Right cardiac atrium (tissue), 5 donors: Measurements from ENCODE around the gene RUFY2. TPM values are rescaled to one million over a fixed set of nuclear protein-coding genes. Genes with fewer than 3 reads are reported as not detected.
"Not testable (repeated sequence)": the region's sequence is repeated elsewhere in the genome, so short reads cannot be mapped to it uniquely, and the experiment has no call there.

Experiments
- ATAC-seq, 2 donors: fragments of 200-7000 bp; cut with Tn5 transposase; one replicate each; pipeline versions ENCODE4 v1.8.0 to v1.9.1; 2020; ENCODE audit warnings: moderate library complexity in 2 of 2, mild to moderate bottlenecking in 1 of 2
- DNase-seq, 3 donors: peaks; one replicate each; pipeline ENCODE4 v3.0.0-alpha.2; 2020
- H3K27ac ChIP-seq: one replicate; pipeline ENCODE4 v1.5.1; 2013; ENCODE audit warnings: mild to moderate bottlenecking, low read length, control low read depth, moderate library complexity
- H3K27me3 ChIP-seq: one replicate; pipeline ENCODE4 v1.6.1; 2013; ENCODE audit not compliant: control insufficient read depth, insufficient read depth
- H3K4me1 ChIP-seq: one replicate; pipeline ENCODE4 v1.6.1; 2013; ENCODE audit warnings: low read length; ENCODE audit not compliant: control insufficient read depth, insufficient read depth
- H3K4me3 ChIP-seq: one replicate; pipeline ENCODE4 v1.5.1; 2013; ENCODE audit warnings: low read length, control low read depth
- H3K9me3 ChIP-seq: one replicate; pipeline ENCODE4 v1.6.1; 2013; ENCODE audit warnings: low read length; ENCODE audit not compliant: control insufficient read depth
- WGBS: extraction: QIAGEN DNeasy Blood & Tissue Kit; methylation state at CpG from one replicate; pipeline ENCODE4 v1.1.7; 2013; 5-methylcytosine and 5-hydroxymethylcytosine counted together
- intact Hi-C, 4 donors: fragments of 100-400 bp; cut with DNase I; formaldehyde crosslinking; loops; one replicate each; pipeline versions ENCODE4 v1.11.0 to v1.14.0; 2022 to 2023
- polyA plus RNA-seq: library from polyadenylated mRNA; stranded (reverse); fragments of 200-250 nt; gene quantifications from one replicate; pipeline ENCODE4 v1.2.3, GENCODE V29; 2013
- total RNA-seq, 4 donors: library from RNA; stranded (reverse); fragmentation: NEBNext Ultra II Directional; extraction: Animal tissue kit (Norgen Biotek cat#: 25700); gene quantifications; one replicate each; pipeline ENCODE4 v1.2.1, GENCODE V29; 2021
- donor health status: healthy with polysubstance abuse.
- donor health status: DM: no; HTN: yes; CAD: no.
- donor health status: DM: no; HTN: no; CAD: no.
- donor health status: DM: no; HTN: yes; CAD: no; lungs with severe emphysema.
- donor health status: DM: yes; HTN: yes; CAD: no.

Gene RUFY2
- total and polyA plus RNA-seq, 5 donors = 4.6 to 11.7 (median 10.0) TPM

- 1% methylated on average over 10 of the region's 10 CpGs for WGBS
- no peak for ATAC-seq
- no peaks in the 10 kb centered on the region for H3K27me3 ChIP-seq
- intact Hi-C loops = no loop called here
- H3K9me3 ChIP-seq = no peaks in the 10 kb centered on the region
- H3K4me1 ChIP-seq = peaks cover 4% of the 10 kb centered on the region
- DNase-seq = no peak
- H3K27ac ChIP-seq = no peak overlapping the region
- H3K4me3 ChIP-seq = peak overlapping the region; percentile 95
Measured at GRCh38 chr10:68333440-68334431, 73.3 kb downstream of the RUFY2 start.

GRCh38 chr10:68333058-68333395 is 74.0 kb downstream of the RUFY2 start:
- no peaks in the 10 kb centered on the region for H3K9me3 ChIP-seq
- peak overlapping the region; percentile 96 for H3K27ac ChIP-seq
- H3K27me3 ChIP-seq = no peaks in the 10 kb centered on the region
- H3K4me3 ChIP-seq = peak overlapping the region; percentile 95
- no peak for ATAC-seq
- intact Hi-C loops = no loop called here
- under 1% methylated on average over 10 of the region's 10 CpGs for WGBS
- H3K4me1 ChIP-seq = peaks cover 4% of the 10 kb centered on the region
- DNase-seq = no peak

GRCh38 chr10:68332259-68333057 is 74.6 kb downstream of the RUFY2 start, which contains the start of gene PBLD:
Gene PBLD (minus strand): TSS chr10:68332928. CDS start chr10:68306844, 26,084 bp downstream.
- WGBS = under 1% methylated on average over 51 of the region's 51 CpGs
- Histone ChIP-seq H3K4me3 (peak within 1 kb of the TSS; percentile 95), H3K4me1 (peaks cover 2% of the 10 kb centered on the region), H3K27ac (peak within 1 kb of the TSS; percentile 96), H3K9me3 (no peaks in the 10 kb centered on the region), H3K27me3 (no peaks in the 10 kb centered on the region)
- ATAC-seq = peak; percentile 42 to 58
- peak; percentile 78 to 85 (median 83) for DNase-seq
- intact Hi-C loops = no loop called here

- DNase-seq (peak; percentile 98 to 99 (median 99)), ATAC-seq (peak; percentile 95 to 96)
- intact Hi-C loops = no loop called here
- Histone ChIP-seq H3K27ac (peak within 1 kb of the TSS; percentile 98), H3K9me3 (no peaks in the 10 kb centered on the region), H3K4me3 (peak within 1 kb of the TSS; percentile 95), H3K27me3 (no peaks in the 10 kb centered on the region), H3K4me1 (no peaks in the 10 kb centered on the region)
- under 1% methylated on average over 73 of the region's 73 CpGs for WGBS
Measured at GRCh38 chr10:68331455-68332258, 75.4 kb downstream of the RUFY2 start, which contains the start of gene HNRNPH3. Gene HNRNPH3 (plus strand): TSS chr10:68332064. CDS start chr10:68337222, 5,158 bp downstream.

GRCh38 chr10:68330852-68331454 is 76.1 kb downstream of the RUFY2 start:
- intact Hi-C loops = no loop called here
- WGBS = 16% methylated on average over 29 of the region's 29 CpGs
- Histone ChIP-seq H3K4me1 (no peaks in the 10 kb centered on the region), H3K4me3 (peak overlapping the region; percentile 65), H3K27ac (peak overlapping the region; percentile 98), H3K9me3 (no peaks in the 10 kb centered on the region), H3K27me3 (no peaks in the 10 kb centered on the region)
- ATAC-seq (peak; percentile 7), DNase-seq (peak; percentile 38 to 76 (median 66))

GRCh38 chr10:68329506-68329861 is 77.6 kb downstream of the RUFY2 start:
- no peak for ATAC-seq
- Histone ChIP-seq H3K27ac (no peak overlapping the region), H3K27me3 (no peaks in the 10 kb centered on the region), H3K4me3 (no peak overlapping the region), H3K9me3 (no peaks in the 10 kb centered on the region), H3K4me1 (no peaks in the 10 kb centered on the region)
- WGBS = 93% methylated on average over 1 of the region's 1 CpG
- no peak for DNase-seq
- intact Hi-C loops = no loop called here

- 21% methylated on average over 4 of the region's 4 CpGs for WGBS
- H3K27ac ChIP-seq = no peak overlapping the region
- no peaks in the 10 kb centered on the region for H3K27me3 ChIP-seq
- no peak overlapping the region for H3K4me3 ChIP-seq
- no peak for DNase-seq
- H3K4me1 ChIP-seq = no peaks in the 10 kb centered on the region
- no peak for ATAC-seq
- H3K9me3 ChIP-seq = no peaks in the 10 kb centered on the region
- intact Hi-C loops = no loop called here
Measured at GRCh38 chr10:68327889-68328786, 78.9 kb downstream of the RUFY2 start.

- WGBS = 94% methylated on average over 4 of the region's 4 CpGs
- H3K27ac ChIP-seq, H3K27me3 ChIP-seq, H3K4me3 ChIP-seq, ATAC-seq, H3K9me3 ChIP-seq, intact Hi-C loops, DNase-seq, H3K4me1 ChIP-seq: not testable (repeated sequence)
Measured at GRCh38 chr10:68324396-68324795, 82.7 kb downstream of the RUFY2 start.

GRCh38 chr10:68318331-68319059 is 88.6 kb downstream of the RUFY2 start:
- 78% methylated on average over 1 of the region's 1 CpG for whole genome bisulfite sequencing
- intact Hi-C loops = no loop called here
- H3K27me3 ChIP-seq = no peaks in the 10 kb centered on the region
- H3K27ac ChIP-seq = no peak overlapping the region
- H3K9me3 ChIP-seq = no peaks in the 10 kb centered on the region
- H3K4me1 ChIP-seq = no peaks in the 10 kb centered on the region
- ATAC-seq (no peak), DNase-seq (no peak)
- no peak overlapping the region for H3K4me3 ChIP-seq
